GM19467 (cell line): ENCODE data around the gene METTL21A.

Experiments
- ATAC-seq: cut with Tn5 transposase; IDR thresholded peaks from one replicate; pipeline ENCODE4 v1.9.1; 2021; ENCODE audit warnings: mild to moderate bottlenecking, moderate library complexity; ENCODE audit not compliant: unreplicated experiment

Gene METTL21A

GRCh38 chr2:207565736-207566500, 59.3 kb downstream of the METTL21A start:
- ATAC-seq: no peak
